HepG2 (cell line): ENCODE measurements around the gene UCP2. TPM values are rescaled to one million over a fixed set of nuclear protein-coding genes. Genes with fewer than 3 reads are reported as not detected.

Experiments
- ATAC-seq: fragments of 200-7000 bp; cut with Tn5 transposase; 3 replicates; pipeline ENCODE4 v1.9.1; 2020; ENCODE audit warnings: mild to moderate bottlenecking, moderate library complexity
- BruUV-seq: library from RNA; stranded (reverse); fragments of 400-500 nt; replicated peaks from 2 replicates; lab custom pipeline; 2021; lab: Mats Ljungman, UMichigan
- CTCF ChIA-PET: fragments of 300-600 bp; formaldehyde crosslinking; extraction: SDS; loops from one replicate; lab custom pipeline; 2021; ENCODE audit warnings: low total read pairs, inconsistent platforms, low intra/inter-chr PET ratio; lab: Yijun Ruan, JAX
- POLR2A ChIA-PET: fragments of 350-600 bp; sonication (Branson Sonifier 250); formaldehyde crosslinking; loops from one replicate; lab custom pipeline; 2020; ENCODE audit warnings: antibody characterized with exemption, inconsistent platforms; lab: Yijun Ruan, JAX
- DNase-seq: peaks from one replicate; pipeline ENCODE4 v3.0.0-alpha.2; 2015; ENCODE audit warnings: low spot score
- FAIRE-seq: peaks from 3 replicates; lab custom pipeline; 2011; peaks lifted over from hg19 to GRCh38; lab: Jason Lieb, UNC
- H2AFZ ChIP-seq: one replicate; pipeline ENCODE4 v1.6.1; 2011; ENCODE audit warnings: low read length, inconsistent platforms
- H3K27ac ChIP-seq: fragments of 300-600 bp; 3 replicates; pipeline ENCODE4 v1.8.0; 2011; ENCODE audit warnings: mixed run types, mild to moderate bottlenecking, mixed read lengths, low read length, inconsistent platforms; ENCODE audit not compliant: insufficient read depth; ENCODE audit errors: extremely low read length
- H3K27me3 ChIP-seq, 2 experiments: fragments of 200-600 bp in 1 of 2; 2 replicates in 1 of 2; 3 replicates in 1 of 2; pipeline versions ENCODE4 v1.6.0 to v1.8.0; 2011; ENCODE audit warnings: low read length in 2 of 2, mild to moderate bottlenecking in 2 of 2, moderate library complexity in 2 of 2, inconsistent platforms in 1 of 2; ENCODE audit not compliant: insufficient read depth in 2 of 2, control insufficient read depth in 1 of 2
- H3K36me3 ChIP-seq, 2 experiments: fragments of 200-600 bp in 1 of 2; replicated peaks in 1 of 2; 2 replicates in 1 of 2; 3 replicates in 1 of 2; pipeline versions ENCODE4 v1.5.1 to v1.8.0; 2011; ENCODE audit warnings: low read length in 2 of 2, inconsistent platforms in 1 of 2; ENCODE audit not compliant: insufficient read depth in 2 of 2, control insufficient read depth in 1 of 2
- H3K4me1 ChIP-seq: 2 replicates; pipeline ENCODE4 v1.5.1; 2012; ENCODE audit warnings: low read length, inconsistent platforms; ENCODE audit not compliant: insufficient read depth
- H3K4me2 ChIP-seq: 2 replicates; pipeline ENCODE4 v1.6.0; 2011; ENCODE audit warnings: low read depth, low read length, inconsistent platforms
- H3K4me3 ChIP-seq, 3 experiments: fragments of 200-600 bp in 1 of 3; sonication (generic), shearing (Covaris generic) in 1 of 3; replicated peaks in 1 of 3; 2 replicates each; pipeline ENCODE4 v1.5.1; 2011 to 2016; ENCODE audit warnings: low read length in 3 of 3, inconsistent platforms in 2 of 3, low read depth in 2 of 3, mild to moderate bottlenecking in 2 of 3, control low read depth in 1 of 3, mixed read lengths in 1 of 3; ENCODE audit not compliant: insufficient read depth in 1 of 3
- H3K79me2 ChIP-seq: one replicate; pipeline ENCODE4 v1.6.1; 2011; ENCODE audit warnings: low read length, inconsistent platforms; ENCODE audit not compliant: insufficient read depth
- H3K9ac ChIP-seq: 2 replicates; pipeline ENCODE4 v1.6.0; 2011; ENCODE audit warnings: mild to moderate bottlenecking, low read depth, low read length, inconsistent platforms; ENCODE audit not compliant: insufficient read depth
- H3K9me3 ChIP-seq: 2 replicates; pipeline ENCODE4 v1.5.1; 2012; ENCODE audit warnings: mild to moderate bottlenecking, low read length
- H4K20me1 ChIP-seq: 2 replicates; pipeline ENCODE4 v1.6.0; 2011; ENCODE audit warnings: inconsistent platforms, mild to moderate bottlenecking, low read length, moderate library complexity; ENCODE audit not compliant: insufficient read depth
- MED1 ChIP-seq: sonication (generic); formaldehyde crosslinking; IDR thresholded peaks from 2 replicates; pipeline ENCODE4 v1.4.0; 2020; ENCODE audit warnings: missing genetic modification reagents
- MTF1 ChIP-seq: sonication (generic); formaldehyde crosslinking; IDR thresholded peaks from 2 replicates; pipeline ENCODE4 v1.5.0; 2020; ENCODE audit warnings: missing genetic modification reagents
- MYNN ChIP-seq: sonication (generic); formaldehyde crosslinking; IDR thresholded peaks from 2 replicates; pipeline ENCODE4 v1.4.0; 2020; ENCODE audit warnings: mild to moderate bottlenecking, low read depth, missing genetic modification reagents
- NFYC ChIP-seq: IDR thresholded peaks from 2 replicates; pipeline ENCODE4 v1.6.1; 2016; ENCODE audit warnings: missing genetic modification reagents, missing compliant biosample characterization
- NPAS2 ChIP-seq: sonication (generic); formaldehyde crosslinking; IDR thresholded peaks from 2 replicates; pipeline ENCODE4 v1.8.0; 2022; ENCODE audit warnings: mild to moderate bottlenecking, missing genetic modification reagents, borderline replicate concordance
- SALL2 ChIP-seq: sonication (generic); formaldehyde crosslinking; IDR thresholded peaks from 2 replicates; pipeline ENCODE4 v1.8.1; 2023; ENCODE audit warnings: mild to moderate bottlenecking, missing genetic modification reagents, inconsistent platforms
- SNRNP70 ChIP-seq: fragments of 200-400 bp; formaldehyde crosslinking; IDR thresholded peaks from 2 replicates; pipeline ENCODE4 v1.6.1; 2017; ENCODE audit warnings: mild to moderate bottlenecking, low read depth, low read length, moderate library complexity
- SOX5 ChIP-seq: IDR thresholded peaks from 2 replicates; pipeline ENCODE4 v1.6.1; 2016; ENCODE audit warnings: borderline replicate concordance
- TBP ChIP-seq: sonication (generic); formaldehyde crosslinking; IDR thresholded peaks from 2 replicates; pipeline ENCODE4 v1.5.0; 2020; ENCODE audit warnings: missing genetic modification reagents
- ZBTB14 ChIP-seq: sonication (generic); formaldehyde crosslinking; IDR thresholded peaks from 2 replicates; pipeline ENCODE4 v1.4.0; 2020; ENCODE audit warnings: missing genetic modification reagents
- ZBTB20 ChIP-seq: sonication (generic); formaldehyde crosslinking; IDR thresholded peaks from 2 replicates; pipeline ENCODE4 v1.8.1; 2023; ENCODE audit warnings: missing genetic modification reagents, low read depth, mild to moderate bottlenecking, borderline replicate concordance
- ZNF20 ChIP-seq: sonication (generic); formaldehyde crosslinking; IDR thresholded peaks from 2 replicates; pipeline ENCODE4 v1.4.0; 2020; ENCODE audit warnings: mild to moderate bottlenecking, moderate library complexity, missing genetic modification reagents
- ZNF234 ChIP-seq: sonication (generic); formaldehyde crosslinking; conservative IDR thresholded peaks from 2 replicates; pipeline ENCODE4 v1.5.1; 2020; ENCODE audit warnings: mild to moderate bottlenecking, missing genetic modification reagents
- ZNF607 ChIP-seq: sonication (generic); formaldehyde crosslinking; IDR thresholded peaks from 2 replicates; pipeline ENCODE4 v1.5.1; 2020; ENCODE audit warnings: missing genetic modification reagents, mild to moderate bottlenecking, borderline replicate concordance
- ZNF878 ChIP-seq: sonication (generic); formaldehyde crosslinking; IDR thresholded peaks from 2 replicates; pipeline ENCODE4 v1.8.1; 2023; ENCODE audit warnings: mild to moderate bottlenecking, missing genetic modification reagents, moderate library complexity
- WGBS: methylation state at CpG from one replicate; pipeline ENCODE4 v1.1.6; 2017; ENCODE audit warnings: low lambda C conversion rate; 5-methylcytosine and 5-hydroxymethylcytosine counted together
- in situ Hi-C: cut with HindIII; loops from 2 replicates; pipeline ENCODE4 v1.10.0; 2017; ENCODE audit warnings: low pct_unique_long_range_greater_than_20kb; ENCODE audit not compliant: extremely low pct_ligation_motif_present
- intact Hi-C: fragments of 100-400 bp; cut with micrococcal nuclease; formaldehyde crosslinking; loops from one replicate; pipeline ENCODE4 v1.10.0; 2022; ENCODE audit not compliant: unreplicated experiment
- polyA plus RNA-seq, 8 experiments: library from polyadenylated mRNA; depleted of rRNA in 3 of 8; stranded (reverse) in 7 of 8; unstranded in 1 of 8; fragments of >200 nt; fragmentation: Illumina TruSeq in 4 of 8; extraction: Trizol in 4 of 8; gene quantifications; 2 replicates each; pipeline versions ENCODE4 v1.2.1 to v1.2.3, GENCODE V29; 2011 to 2016; ENCODE audit warnings: low read depth in 4 of 8, missing spikeins in 1 of 8, mixed read lengths in 1 of 8; ENCODE audit not compliant: insufficient read depth in 1 of 8
- total RNA-seq, 5 experiments: library from RNA; depleted of rRNA; stranded (reverse); fragments of >200 nt; fragmentation: Illumina TruSeq; extraction: Trizol; gene quantifications; 2 replicates each; pipeline ENCODE4 v1.2.3, GENCODE V29; 2016; ENCODE audit warnings: low read depth in 1 of 5
- TF ChIP-seq, protein P1 (sequence below): IDR thresholded peaks from 2 replicates; pipeline ENCODE4 v1.6.1; 2012; ENCODE audit warnings: low read depth, low read length, improper control_type of control experiment

UCP2 gene
- total and polyA plus RNA-seq, 2 of the 13 experiments (the other 11 are each of a cell fraction or from before 2014, with no cell fraction given): 2.7 to 3.2 TPM

DNA sequence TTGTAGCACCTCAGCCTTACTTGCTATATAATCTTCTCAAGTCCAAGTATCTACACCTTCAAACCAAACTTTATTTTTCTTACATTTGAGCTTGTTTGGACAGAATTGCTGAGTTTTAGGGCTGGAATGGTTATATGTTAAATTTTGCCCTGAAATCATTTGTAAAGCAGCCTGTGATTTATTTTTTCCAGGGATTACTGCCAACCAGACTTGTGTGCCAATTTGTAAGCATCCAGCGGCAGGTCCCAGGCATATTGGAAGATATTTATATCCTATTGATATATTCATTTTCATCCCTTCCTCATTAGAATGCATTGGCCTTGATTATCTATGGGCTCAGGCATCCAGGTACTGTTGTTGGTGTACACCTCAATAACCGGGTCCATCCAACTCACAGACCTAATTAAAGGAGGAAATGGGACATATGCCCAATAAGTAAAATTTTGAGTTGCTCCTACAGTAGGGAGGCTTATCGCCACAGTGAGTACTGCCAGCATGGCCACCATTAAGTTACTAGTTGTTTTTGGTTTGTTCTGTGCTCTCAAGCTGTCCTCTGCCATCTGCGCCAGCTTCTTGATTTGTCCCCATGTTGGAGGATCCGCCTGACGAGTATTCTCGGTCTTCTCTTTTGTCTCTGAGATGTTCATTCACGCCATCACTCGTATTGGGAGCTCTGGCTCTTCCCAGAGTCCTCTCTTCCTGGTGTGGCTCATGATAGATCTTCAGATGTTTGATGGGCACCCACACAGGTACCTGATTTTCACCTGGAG lies 41.7 kb downstream of the UCP2 start:
- Histone ChIP-seq H3K4me3 (no peak overlapping the region), H3K9me3 (no peaks in the 10 kb centered on the region), H3K79me2 (no peaks in the 10 kb centered on the region), H3K4me2 (no peak overlapping the region), H3K27me3 (no peaks in the 10 kb centered on the region), H3K9ac (no peak overlapping the region), H3K27ac (no peak overlapping the region), H4K20me1 (no peaks in the 10 kb centered on the region), H3K36me3 (no peaks in the 10 kb centered on the region), H3K4me1 (0 out of 2 replicates have a peak, but pooled peaks cover 7% of the 10 kb centered on the region), H2AFZ (no peak overlapping the region)
- TF ChIP-seq SALL2 (CRISPR knock-in tag) (no peak), MED1 (CRISPR knock-in tag) (no peak), TBP (CRISPR knock-in tag) (no peak), ZNF20 (CRISPR knock-in tag) (no peak), ZNF878 (CRISPR knock-in tag) (no peak), ZNF607 (no peak), ZBTB14 (no peak)
- DNase-seq: no peak
- ChIA-PET POLR2A (no interaction called here), CTCF (no interaction called here)
- intact Hi-C loops: no loop called here
- no peak for ATAC-seq
- in situ Hi-C loops: no loop called here
- FAIRE-seq: no peak
- no TSS peak for BruUV-seq
- WGBS: 95% methylated on average over 9 of the region's 9 CpGs

DNA sequence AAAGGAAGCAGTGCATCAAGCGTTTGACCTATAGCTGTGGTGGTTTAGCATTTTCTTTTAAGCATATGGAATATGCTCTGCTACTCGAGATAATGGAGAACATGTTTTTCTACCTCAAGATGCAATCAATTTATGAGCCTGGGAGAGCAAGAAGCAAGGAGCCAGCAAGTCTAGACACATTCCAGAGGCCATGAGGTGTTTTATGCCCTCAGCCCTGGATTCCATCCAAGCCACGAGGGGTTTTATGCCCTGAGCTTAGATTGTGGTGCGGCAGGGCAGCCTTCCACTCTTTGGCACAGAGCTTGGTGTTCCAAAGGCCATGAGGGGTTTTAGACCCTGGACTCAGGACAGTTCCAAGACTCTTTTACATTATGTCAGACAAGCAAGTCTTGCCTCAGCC lies 43.5 kb downstream of the UCP2 start:
- ATAC-seq (no peak), FAIRE-seq (no peak), DNase-seq (no peak)
- Histone ChIP-seq H3K27me3 (no peaks in the 10 kb centered on the region), H2AFZ (no peak overlapping the region), H4K20me1 (no peaks in the 10 kb centered on the region), H3K4me2 (no peak overlapping the region), H3K36me3 (no peaks in the 10 kb centered on the region), H3K4me1 (0 out of 2 replicates have a peak, but pooled peaks cover 7% of the 10 kb centered on the region), H3K79me2 (no peaks in the 10 kb centered on the region), H3K4me3 (no peak overlapping the region), H3K9ac (no peak overlapping the region), H3K27ac (no peak overlapping the region), H3K9me3 (no peaks in the 10 kb centered on the region)
- CTCF ChIA-PET: no interaction called here
- POLR2A ChIA-PET: no interaction called here
- in situ Hi-C loops: no loop called here
- whole genome bisulfite sequencing: 70% methylated on average over 2 of the region's 4 CpGs
- BruUV-seq: no TSS peak
- intact Hi-C loops: no loop called here
- TF ChIP-seq, protein P1, sequence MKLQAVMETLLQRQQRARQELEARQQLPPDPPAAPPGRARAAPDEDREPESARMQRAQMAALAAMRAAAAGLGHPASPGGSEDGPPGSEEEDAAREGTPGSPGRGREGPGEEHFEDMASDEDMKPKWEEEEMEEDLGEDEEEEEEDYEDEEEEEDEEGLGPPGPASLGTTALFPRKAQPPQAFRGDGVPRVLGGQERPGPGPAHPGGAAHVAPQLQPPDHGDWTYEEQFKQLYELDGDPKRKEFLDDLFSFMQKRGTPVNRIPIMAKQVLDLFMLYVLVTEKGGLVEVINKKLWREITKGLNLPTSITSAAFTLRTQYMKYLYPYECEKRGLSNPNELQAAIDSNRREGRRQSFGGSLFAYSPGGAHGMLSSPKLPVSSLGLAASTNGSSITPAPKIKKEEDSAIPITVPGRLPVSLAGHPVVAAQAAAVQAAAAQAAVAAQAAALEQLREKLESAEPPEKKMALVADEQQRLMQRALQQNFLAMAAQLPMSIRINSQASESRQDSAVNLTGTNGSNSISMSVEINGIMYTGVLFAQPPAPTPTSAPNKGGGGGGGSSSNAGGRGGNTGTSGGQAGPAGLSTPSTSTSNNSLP: no peak
- TF ChIP-seq NPAS2 (CRISPR knock-in tag) (no peak), ZNF234 (CRISPR knock-in tag) (no peak), SNRNP70 (no peak), MTF1 (CRISPR knock-in tag) (no peak), SOX5 (CRISPR knock-in tag) (no peak), MYNN (CRISPR knock-in tag) (no peak), NFYC (no peak), ZBTB20 (no peak)
